Stimulated activated CD4-positive, alpha-beta T cell treated with anti-CD3 and anti-CD28 coated beads, Interleukin-2, amount 100 ng/mL, for 24 hours (primary cell): ENCODE results near the gene UBL7.

Source experiments
- DNase-seq, 2 donors: peaks; one replicate each; pipeline ENCODE4 v3.0.0-alpha.2; 2020

UBL7 gene

GRCh38 chr15:74438206-74438605, 22.8 kb downstream of the UBL7 start:
- no peak for DNase-seq

GRCh38 chr15:74434263-74435136, 26.5 kb downstream of the UBL7 start:
- DNase-seq, result no peak

GRCh38 chr15:74433592-74434262, 27.2 kb downstream of the UBL7 start, which contains the start of gene SEMA7A:
TSS of gene SEMA7A (minus strand) at chr15:74433958. CDS start at chr15:74433918, 40 bp downstream.
- peak; percentile 81 to 86 for DNase-seq

- no peak for DNase-seq
Measured at GRCh38 chr15:74432968-74433591, 27.9 kb downstream of the UBL7 start.

- DNase-seq, result no peak
Measured at GRCh38 chr15:74432271-74432967, 28.5 kb downstream of the UBL7 start.

- peak; percentile 43 to 50 for DNase-seq
Measured at GRCh38 chr15:74431645-74432044, 29.3 kb downstream of the UBL7 start.

- no peak for DNase-seq
Measured at GRCh38 chr15:74431116-74431515, 29.8 kb downstream of the UBL7 start.

- DNase-seq, result no peak
Measured at GRCh38 chr15:74430510-74430951, 30.4 kb downstream of the UBL7 start.

- no peak for DNase-seq
Measured at GRCh38 chr15:74429781-74430400, 31.1 kb downstream of the UBL7 start.

GRCh38 chr15:74428970-74429780, 31.8 kb downstream of the UBL7 start:
- DNase-seq, result no peak

GRCh38 chr15:74428442-74428787, 32.5 kb downstream of the UBL7 start:
- DNase-seq, result no peak

GRCh38 chr15:74427607-74428441, 33.1 kb downstream of the UBL7 start:
- DNase-seq, result no peak

GRCh38 chr15:74426404-74427281, 34.3 kb downstream of the UBL7 start:
- no peak for DNase-seq

GRCh38 chr15:74425630-74426029, 35.3 kb downstream of the UBL7 start:
- DNase-seq, result no peak

GRCh38 chr15:74424901-74425528, 35.9 kb downstream of the UBL7 start:
- no peak for DNase-seq

- DNase-seq, result no peak
Measured at GRCh38 chr15:74423431-74424257, 37.3 kb downstream of the UBL7 start.

GRCh38 chr15:74422652-74423430, 38.1 kb downstream of the UBL7 start:
- DNase-seq, result no peak
